HEK293T (cell line): Measurements from ENCODE around the gene PIEZO1.

Experiments used
- ELF4 ChIP-seq: fragments of 450-650 bp; IDR thresholded peaks from 2 replicates; pipeline ENCODE4 v1.6.1; 2017; ENCODE audit warnings: antibody characterized with exemption
- TARDBP ChIP-seq: fragments of 450-650 bp; IDR thresholded peaks from 2 replicates; pipeline ENCODE4 v1.6.1; 2016
- TF ChIP-seq, protein P1 (sequence below): fragments of 450-650 bp; IDR thresholded peaks from 2 replicates; pipeline ENCODE4 v1.6.1; 2016

DNA sequence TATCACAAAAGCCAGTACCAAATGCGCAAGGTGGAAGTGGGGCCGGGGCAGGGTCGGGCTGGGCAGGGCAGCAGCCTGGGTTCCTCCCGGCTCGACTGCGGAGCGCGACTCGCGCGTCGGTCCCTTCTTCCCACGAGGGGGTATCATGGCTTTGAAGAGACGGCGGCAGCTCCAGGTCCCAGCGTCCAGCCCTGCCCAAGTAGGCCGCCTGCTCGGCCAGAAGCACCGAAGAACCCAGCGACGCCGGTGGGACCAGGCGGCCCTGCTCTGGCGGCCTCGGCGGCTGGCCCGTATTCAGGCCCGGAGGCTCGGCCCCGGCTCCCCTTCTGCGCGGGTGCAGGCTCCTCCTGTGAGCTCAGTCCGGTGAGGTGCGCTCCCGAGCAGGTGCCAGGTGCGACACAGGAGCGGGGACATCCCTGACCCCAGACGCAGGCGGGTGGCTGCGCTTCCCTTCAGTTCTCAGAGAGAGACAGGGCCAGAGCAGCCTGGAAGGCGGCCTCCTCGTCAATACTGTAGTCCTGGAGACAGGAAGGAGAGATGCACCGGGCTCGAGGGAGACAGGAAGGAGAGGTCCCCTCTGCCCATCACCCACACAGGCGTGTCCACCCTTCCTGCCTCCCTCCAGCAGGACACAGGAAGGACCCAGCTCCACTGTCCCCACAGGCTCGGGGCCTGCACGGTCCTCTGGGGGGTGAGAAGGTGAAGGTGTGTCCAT is 87.7 kb downstream of the PIEZO1 start:
- TF ChIP-seq, protein P1, sequence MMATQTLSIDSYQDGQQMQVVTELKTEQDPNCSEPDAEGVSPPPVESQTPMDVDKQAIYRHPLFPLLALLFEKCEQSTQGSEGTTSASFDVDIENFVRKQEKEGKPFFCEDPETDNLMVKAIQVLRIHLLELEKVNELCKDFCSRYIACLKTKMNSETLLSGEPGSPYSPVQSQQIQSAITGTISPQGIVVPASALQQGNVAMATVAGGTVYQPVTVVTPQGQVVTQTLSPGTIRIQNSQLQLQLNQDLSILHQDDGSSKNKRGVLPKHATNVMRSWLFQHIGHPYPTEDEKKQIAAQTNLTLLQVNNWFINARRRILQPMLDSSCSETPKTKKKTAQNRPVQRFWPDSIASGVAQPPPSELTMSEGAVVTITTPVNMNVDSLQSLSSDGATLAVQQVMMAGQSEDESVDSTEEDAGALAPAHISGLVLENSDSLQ: no peak
- no peak for TF ChIP-seq ELF4
- no peak for TF ChIP-seq TARDBP
